Measurements from ENCODE around the gene NPIPA5.
"Not testable (repeated sequence)": the region's sequence is repeated elsewhere in the genome, so short reads cannot be mapped to it uniquely, and the experiment has no call there.

The NPIPA5 gene
- 0.10 to 1.2 (median 0.15) reads per million in 4 experiments for total RNA-seq

DNA sequence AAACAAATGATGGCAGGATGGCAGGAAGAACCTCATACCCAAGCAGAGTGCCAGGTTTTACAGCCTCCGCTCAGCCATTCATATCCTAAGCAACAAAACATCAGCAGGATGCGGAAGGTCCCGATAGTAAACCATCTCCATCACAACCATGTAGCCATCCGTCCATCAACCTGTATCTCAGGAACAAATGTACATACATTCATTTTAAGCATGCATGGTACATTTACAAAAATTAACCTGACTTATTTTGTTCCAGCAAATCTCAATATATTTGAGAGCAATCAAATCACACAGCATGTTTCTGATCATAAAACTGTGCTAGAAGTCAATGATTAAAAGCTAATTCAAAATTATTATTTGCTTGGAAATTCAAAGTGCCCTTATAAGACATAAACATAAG is at the start of gene NPIPA5:
TSS of gene NPIPA5 (minus strand) at position 101 of the 400 bp plus-strand sequence. CDS start at position 101, 0 bp downstream.
- not testable (repeated sequence) for DNase-seq

DNA sequence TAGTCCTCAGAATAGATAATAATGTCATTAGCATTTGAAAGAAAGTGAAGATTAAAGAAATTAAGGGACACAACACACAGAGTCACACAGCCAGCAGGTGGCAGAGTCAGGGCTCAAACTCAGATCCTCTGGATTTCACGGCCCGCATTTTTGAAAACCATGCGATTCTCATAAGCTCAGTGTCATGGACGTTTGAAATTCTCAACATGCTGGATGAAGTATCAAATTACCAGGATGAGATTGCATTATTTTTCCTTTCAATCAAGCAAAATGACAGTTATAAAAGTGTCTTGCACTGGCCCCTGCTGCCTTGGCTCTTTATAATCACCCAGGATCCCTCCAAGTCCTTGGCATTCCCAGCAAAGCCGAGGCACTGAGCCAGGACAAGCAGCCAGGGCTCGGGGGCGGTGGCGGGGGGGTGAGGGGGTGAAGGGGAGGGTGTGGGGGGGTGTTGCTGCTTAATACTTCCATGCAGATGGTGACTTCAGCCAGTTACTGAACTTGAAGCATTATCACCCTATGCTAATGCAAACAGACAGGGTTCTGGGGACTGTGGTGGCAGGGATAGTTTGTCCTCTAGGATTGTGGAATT is 49.6 kb upstream of the NPIPA5 start:
- peak; percentile 12 for DNase-seq

DNA sequence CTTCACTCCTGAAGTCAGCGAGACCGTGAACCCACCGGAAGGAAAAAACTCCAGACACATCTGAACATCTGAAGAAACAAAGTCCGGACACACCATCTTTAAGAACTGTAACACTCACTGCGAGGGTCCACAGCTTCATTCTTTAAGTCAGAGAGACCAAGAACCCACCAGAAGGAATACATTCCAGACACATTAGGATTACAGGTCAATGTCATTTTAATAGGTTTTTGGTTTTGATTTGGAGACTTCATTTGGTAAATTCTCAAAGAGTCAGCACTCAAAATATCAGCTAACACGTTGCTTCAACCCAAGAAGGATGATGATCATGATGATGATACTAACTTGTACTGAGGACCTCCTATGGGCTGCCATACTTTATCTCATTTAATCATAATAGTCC is 48.7 kb upstream of the NPIPA5 start:
- DNase-seq: no peak

DNA sequence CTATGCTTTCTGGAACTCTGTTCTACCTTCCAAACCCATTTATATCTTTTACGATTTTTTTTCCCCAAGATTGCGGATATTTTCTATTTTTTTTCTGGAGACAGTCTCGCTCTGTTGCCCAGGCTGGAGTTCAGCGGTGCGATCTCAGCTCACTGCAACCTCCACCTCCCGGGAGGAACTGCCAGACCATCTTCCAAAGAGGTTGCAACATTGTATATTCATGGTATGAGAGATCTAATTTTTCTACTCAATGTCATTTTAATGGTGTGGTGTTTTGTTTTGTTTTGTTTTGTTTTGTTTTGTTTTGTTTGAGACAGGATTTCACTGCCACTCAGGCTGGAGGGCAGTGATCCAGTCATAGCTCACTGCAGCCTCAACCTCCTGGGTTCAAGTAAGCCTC is 47.8 kb upstream of the NPIPA5 start:
- no peak for DNase-seq

DNA sequence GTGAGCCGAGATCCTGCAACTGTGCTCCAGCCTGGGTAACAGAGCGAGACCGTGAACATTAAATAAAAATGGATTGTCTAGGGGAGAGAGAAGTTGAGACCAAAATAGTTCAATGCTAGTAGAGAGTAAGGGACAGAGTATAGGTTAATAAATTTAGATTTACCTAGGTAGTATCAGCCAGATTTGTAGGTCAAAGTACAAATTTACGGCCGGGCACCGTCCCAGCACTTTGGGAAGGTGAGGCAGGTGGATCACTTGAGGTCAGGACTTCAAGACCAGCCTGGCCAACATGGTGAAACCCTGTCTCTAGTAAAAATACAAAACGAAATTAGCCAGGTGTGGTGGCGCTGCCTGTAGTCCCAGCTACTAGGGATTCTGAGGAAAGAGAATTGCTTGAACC is 44.1 kb upstream of the NPIPA5 start:
- no peak for DNase-seq

DNA sequence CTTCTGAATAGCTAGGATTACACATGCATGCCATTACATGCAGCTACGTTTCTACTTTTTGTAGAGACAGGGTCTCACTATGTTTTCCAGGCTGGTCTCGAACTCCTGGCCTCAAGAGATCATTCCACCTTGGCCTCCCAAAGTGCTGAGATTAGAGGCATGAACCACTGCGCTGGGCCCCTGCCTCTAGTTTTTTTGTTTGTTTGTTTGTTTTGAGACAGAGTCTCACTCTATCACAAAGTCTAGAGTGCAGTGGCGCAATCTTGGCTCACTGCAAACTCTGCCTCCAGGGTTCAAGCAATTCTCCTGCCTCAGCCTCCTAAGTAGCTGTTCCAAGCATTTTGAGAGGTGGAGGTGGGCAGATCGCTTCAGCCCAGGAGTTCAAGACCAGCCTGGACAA is 43.6 kb upstream of the NPIPA5 start:
- not testable (repeated sequence) for DNase-seq

DNA sequence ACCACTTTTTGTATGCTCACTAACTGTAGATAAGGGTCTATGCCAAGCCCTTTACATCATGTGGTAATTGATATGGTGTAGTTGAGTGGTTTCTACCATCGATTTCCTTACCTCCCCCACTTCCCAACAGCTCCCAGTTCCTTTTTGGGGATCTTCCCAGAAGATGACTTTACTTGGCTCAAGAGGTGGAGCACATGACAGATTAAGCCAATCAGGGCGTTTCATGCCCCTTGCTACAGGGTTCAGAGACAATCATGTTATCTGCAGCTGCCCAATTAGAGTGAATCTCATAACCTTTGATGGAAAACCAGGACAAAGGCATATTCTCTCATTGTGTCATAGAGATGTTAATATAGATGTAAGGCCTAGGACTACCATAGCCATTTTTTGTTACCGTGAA is 40.1 kb upstream of the NPIPA5 start:
- no peak for DNase-seq

DNA sequence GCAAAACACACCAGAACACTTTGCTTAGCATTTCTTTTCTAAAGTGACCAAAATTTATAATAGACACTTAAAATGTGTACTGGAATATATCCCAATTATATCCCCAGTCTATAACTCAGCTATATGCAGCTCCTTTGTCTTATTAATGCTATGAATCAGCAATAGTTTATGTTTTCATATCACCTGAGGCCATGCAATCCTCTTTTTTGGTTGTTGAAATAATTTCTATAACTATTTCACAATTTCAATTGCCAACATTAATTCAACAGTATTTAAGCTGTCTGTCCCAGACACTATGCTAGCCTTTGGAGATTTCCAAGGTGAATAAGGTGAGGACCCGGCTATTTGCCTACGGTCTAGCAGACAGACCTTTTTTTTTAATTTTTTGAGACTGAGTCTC is 39.1 kb upstream of the NPIPA5 start:
- DNase-seq: no peak

DNA sequence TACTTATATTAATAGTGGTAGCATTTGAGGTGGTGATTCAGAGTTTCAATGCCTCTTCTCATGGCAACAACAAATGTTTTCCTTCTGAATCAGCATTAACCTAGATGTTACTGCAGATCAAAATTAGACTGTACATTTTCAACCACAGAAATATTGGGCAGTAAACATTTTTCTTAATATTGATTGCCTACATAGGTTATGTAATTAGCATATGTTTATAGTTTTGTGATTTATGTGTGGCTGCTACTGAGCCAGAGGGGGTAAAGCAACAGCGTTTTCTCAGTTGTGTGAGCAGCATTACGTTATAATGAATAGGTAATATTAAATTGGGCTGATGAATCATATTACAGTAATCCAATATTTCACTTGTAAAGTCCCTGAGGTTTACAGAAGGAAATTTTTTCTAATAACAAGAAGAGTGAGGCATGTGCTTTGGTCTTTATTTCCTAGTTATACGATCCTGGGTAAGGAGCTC is 37.5 kb upstream of the NPIPA5 start:
- no peak for DNase-seq

DNA sequence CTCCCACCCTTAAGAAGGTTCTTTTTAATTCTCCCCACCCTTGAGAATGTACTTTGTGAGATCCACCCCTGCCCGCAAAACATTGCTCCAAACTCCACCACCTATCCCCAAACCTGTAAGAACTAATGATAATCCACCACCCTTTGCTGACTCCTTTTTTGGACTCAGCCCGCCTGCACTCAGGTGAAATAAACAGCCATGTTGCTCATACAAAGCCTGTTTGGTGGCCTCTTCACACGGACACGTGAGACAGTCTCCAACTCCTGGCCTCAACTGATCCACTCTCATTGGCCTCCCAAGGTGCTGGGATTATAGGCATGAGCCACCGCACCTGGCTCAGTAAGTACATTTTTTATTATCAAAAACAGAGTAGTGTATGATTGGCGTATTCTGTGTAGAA is 31.4 kb upstream of the NPIPA5 start:
- DNase-seq: not testable (repeated sequence)

DNA sequence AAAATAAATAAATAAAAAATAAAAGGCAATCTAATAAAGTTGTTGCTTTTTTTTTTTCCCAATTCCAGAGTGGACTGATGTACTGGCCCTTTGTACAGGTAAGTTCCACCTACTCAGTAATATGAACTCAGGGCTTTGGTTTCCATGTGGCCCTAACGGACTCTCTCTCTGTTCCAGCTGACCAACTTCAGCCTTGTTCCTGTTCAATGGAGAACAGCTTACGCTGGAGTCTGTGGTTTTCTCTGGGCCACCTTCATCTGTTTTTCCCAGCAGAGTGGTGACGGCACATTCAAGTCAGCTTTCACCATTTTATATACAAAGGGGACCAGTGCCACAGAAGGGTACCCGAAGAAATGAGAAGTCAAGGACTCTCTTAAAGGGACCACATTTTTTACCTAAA is 29.7 kb upstream of the NPIPA5 start:
- not testable (repeated sequence) for DNase-seq

DNA sequence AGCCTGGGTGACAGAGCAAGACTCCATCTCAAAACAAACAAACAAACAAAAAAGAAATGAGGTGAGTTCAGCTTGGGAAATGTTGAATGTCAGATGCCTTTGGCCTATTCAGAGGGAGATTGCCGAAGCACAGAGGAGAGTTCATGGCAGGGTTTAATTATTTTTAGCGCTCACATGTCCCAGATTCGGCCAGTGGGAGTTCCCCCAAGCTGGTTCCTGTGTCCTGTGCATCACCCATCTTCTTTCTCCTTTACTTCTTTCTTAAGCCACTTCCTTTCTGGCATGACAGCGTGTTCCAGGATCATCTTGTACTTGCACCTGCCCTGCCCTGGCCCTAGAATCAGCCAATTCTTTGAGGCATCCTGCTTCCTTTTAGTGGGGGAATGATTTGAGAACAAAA is 26.7 kb upstream of the NPIPA5 start:
- DNase-seq: no peak

DNA sequence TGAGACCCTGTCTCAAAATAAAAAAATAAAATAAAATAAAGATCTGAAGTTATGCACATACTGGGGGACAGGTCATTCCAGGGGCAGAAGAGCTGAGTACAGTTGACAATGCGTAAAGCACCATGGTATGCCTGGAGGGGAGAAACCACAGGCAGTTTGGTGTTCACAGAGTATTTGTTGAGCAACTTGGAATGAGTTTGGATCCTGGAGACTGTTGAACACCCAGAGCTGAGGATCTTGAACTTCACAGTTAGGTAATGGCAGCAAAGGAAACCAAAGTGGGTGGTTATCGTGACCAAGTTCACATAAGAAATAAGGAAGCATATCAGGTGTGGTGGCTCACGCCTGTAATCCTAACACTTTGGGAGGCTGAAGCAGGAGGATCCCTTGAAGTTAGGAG is 26.0 kb upstream of the NPIPA5 start:
- not testable (repeated sequence) for DNase-seq

DNA sequence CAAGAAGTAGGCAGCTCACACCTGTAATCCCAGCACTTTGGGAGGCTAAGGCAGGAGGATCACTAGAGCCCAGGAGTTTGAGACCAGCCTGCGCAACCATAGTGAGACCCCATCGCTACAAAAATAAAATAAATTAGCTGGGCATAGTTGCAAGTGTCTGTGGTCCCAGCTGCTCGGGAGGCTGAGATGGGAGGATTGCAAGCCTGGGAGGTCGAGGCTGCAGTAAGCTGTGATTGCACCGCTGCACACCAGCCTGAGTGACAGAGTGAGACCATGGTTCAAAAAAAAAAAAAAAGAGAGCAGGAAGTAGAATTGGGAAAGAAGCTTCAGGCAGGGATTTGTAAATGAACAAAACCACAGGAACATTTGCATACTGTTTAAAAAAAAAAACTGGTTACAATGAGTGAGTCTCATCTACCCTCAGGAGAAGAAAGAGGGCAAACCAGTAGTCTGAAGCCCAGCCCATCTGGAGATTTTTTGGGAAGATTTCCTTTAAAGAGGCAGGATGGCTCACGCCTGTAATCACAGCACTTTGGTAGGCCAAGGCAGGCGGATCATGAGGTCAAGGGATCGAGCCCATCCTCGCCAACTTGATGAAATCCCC is 25.4 kb upstream of the NPIPA5 start:
- DNase-seq: no peak

DNA sequence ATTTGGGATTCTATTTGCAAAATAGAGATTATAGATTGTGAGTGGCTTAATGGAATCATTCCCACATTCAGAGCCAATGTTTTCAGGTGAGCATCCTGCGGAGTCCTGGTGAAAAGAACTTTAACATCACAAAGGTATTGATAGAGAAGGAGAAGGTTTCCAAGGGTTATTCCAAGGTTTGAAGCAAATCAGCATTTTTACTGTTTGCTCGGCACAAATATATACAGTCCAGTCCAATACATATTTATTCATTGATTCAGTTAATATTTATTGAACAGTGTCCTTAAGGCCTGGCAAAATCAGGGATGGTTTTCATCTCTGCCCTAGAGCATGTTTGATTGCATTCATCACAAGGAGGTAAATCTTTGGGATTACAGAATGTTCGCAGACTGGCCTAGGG is 23.9 kb upstream of the NPIPA5 start:
- no peak for DNase-seq

DNA sequence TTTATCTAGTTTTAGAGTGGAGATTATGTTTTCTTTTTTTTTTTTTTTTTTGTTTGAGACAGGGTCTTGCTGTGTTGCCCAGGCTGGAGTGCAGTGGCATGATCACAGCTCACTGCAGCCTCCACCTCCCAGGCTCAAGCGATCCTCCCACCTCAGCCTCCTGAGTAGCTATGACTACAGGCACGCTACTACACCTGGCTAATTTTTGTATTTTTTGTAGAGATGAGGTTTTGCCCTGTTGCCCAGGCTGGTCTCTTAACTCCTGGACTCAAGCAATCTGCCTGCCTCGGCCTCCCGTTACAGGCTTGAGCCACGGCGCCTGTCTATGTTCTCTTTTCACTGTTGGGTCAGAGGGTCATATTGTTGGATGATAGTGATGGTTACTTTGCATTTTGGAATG is 22.2 kb upstream of the NPIPA5 start:
- not testable (repeated sequence) for DNase-seq

DNA sequence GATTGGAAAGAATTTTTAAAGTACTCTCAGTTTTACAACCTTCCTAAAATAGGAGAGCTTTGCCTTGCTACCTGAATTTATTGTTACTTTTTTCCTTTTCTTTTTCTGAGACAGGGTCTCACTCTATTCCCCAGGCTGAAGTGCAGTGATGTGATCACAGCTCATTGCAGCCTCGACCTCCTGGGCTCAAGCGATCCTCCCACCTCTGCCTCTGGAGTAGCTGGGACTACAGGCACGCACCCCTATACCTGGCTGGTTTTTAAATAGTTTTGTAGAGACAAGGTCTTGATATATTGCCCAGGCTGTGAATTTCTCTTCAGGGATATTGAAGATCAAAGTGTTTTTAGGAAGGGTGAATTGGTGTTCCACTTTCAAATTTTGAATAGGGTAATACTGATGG is 21.2 kb upstream of the NPIPA5 start:
- no peak for DNase-seq

DNA sequence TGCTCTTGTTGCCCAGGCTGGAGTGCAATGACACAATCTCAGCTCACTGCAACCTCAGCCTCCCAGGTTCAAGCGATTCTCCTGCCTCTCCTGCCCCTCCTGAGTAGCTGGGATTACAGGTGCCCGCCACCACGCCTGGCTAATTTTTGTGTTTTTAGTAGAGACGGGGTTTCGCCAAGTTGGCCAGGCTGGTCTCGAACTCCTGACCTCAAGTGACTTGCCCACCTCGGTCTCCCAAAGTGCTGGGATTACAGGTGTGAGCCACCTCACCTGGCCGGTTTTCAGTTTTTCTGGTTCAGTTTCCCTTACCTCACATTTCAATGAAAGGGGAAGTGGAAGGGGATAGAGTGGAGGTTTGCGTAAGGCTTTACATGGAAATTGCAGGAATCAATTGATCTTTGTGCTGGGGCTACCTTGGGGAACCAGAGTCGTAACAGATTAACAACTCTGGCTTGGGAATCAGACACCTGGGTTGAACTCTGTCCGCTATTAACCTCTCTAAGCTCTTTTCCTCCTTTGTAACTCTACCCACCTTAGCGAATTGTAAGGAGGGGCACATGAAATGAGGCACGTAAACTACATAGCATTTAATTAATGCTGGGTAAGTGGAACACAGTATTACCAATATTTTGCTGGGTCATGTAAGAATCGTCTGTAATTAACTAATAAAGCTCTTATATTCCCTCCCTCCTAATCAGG is 20.7 kb upstream of the NPIPA5 start:
- DNase-seq: no peak

DNA sequence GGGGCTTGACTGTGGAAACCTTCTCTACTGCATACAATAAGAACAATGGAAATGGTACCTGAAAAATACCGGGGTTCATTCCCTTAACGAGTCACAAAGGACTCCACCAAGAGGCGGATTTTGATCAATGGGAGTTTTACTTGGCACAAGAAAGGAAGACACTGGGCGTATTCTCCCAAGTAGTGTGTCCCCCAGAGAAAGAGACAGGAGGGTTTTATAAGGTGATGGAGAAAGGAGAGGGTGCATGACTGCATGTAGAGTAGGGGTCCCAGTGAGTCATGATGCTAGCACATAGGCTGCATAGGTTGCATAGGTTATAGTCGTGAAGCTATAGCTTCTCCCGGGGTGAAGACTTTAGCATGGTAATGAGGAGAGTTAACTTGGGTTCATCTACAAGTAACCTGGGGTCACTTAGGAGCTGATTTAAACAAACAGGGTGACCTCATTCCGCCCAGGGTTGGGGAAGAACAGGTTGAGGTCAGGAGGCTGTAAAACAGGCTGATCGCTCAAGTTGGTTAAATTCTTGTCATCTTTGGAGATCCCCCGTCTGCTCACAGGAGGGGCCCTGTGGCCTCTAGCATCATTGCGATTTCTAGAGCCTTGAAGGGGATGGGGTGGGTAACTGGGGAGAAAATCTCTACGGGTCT is 19.0 kb upstream of the NPIPA5 start:
- no peak for DNase-seq

DNA sequence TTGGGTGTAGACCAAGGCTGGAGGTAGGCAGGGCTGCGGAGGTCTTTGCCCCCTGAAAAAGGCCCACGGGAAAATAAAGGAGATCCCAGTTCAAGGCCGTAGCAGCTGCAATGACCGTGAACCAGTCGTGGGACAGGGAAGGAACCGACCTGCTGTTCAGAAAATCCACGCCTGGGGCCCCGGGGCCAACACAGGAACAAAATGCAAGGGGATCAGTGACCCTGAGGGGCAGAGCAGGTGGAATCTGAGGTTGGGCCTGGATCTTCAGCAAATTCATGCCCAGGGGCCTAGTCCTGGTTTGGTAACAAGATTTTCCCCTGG is 18.4 kb upstream of the NPIPA5 start:
- DNase-seq: not testable (repeated sequence)

DNA sequence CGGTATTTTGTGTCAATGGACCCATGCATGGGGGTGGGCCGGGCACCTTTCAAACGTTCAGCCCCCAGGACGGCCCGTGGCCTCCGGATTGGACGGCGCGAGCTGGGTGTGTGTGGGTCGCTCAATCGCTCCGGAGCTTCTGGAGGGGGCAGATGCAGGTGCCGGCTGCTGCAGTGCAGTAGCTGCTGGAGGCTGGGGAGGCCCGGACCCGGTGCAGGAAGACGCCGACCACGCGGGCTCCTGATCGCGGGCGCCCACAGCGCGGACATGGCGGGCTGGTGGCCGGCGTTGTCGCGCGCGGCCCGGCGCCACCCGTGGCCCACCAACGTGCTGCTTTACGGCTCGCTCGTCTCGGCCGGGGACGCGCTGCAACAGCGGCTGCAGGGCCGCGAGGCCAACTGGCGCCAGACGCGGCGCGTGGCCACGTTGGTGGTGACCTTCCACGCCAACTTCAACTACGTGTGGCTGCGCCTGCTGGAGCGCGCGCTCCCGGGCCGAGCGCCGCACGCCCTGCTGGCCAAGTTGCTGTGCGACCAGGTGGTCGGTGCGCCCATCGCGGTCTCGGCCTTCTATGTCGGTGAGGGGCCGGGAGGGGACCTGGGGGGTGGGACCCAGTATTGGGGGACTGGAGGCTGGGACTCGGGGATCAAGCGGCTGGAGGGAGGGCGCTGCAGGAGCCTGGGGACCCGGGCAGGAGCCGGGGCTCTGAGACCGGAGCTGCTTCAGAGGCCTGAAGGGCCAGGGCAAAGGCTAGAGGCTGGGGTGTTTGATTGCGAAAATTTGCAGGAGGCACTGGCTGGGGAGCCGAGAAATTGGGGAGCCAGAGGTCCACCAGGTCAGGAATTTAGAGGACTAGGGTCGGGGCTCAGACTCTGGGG is 17.8 kb upstream of the NPIPA5 start, which contains the start of gene MPV17L:
TSS of gene MPV17L (plus strand) at position 124 of the 878 bp plus-strand sequence. CDS start at position 268, 144 bp downstream.
- not testable (repeated sequence) for DNase-seq

DNA sequence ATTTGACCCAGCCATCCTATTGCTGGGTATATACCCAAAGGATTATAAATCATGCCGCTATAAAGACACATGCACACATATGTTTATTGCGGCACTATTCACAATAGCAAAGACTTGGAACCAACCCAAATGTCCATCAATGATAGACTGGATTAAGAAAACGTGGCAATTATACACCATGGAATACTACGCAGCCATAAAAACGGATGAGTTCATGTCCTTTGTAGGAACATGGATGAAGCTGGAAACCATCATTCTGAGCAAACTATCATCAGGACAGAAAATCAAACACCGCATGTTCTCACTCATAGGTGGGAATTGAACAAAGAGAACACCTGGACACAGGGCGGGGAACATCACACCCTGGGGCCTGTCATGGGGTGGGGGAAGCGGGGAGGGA is 14.9 kb upstream of the NPIPA5 start:
- DNase-seq: not testable (repeated sequence)

DNA sequence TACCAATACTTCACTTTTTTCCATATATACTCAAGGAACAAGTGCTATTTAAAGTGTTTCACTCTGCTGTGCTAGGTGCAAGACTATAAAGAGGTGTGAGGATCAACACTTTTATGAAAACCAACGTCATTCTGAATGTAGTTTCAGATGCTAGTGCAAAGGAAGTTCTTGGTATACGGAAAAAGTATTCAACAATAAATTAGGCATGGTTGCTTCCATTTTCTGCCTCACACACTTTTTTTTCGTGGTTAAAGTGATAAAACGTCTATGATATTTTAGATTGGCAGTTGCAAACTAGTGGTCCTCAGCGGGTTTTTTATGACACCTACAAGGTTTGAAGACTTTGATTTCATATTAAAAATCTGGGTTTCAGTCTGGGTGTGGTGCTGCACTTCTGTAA is 11.8 kb upstream of the NPIPA5 start:
- not testable (repeated sequence) for DNase-seq
